T-cell (primary cell): ENCODE data around the gene IL16. TPM values are rescaled to one million over a fixed set of nuclear protein-coding genes. Genes with fewer than 3 reads are reported as not detected.
A peak's percentile ranks its signal among the peaks of the same experiment; 100 is the strongest.

ENCODE experiments used
- ATAC-seq, 4 experiments: fragments of 200-7000 bp in 3 of 4; fragments of 150-1000 bp in 1 of 4; cut with Tn5 transposase; replicated peaks in 1 of 4; 1 replicate in 3 of 4; 2 replicates in 1 of 4; pipeline ENCODE4 v1.10.0; 2021; ENCODE audit warnings: moderate library complexity in 3 of 4, mild to moderate bottlenecking in 2 of 4, moderate number of reproducible peaks in 1 of 4
- CTCF ChIA-PET, 2 donors: fragments of 300-600 bp; sonication (Branson Sonifier 250); formaldehyde crosslinking; loops; one replicate each; lab custom pipeline; 2022; ENCODE audit warnings: antibody characterized with exemption in 2 of 2; lab: Charles Lee
- POLR2A ChIA-PET, 2 donors: fragments of 300-600 bp; sonication (Branson Sonifier 250); formaldehyde crosslinking; loops; one replicate each; lab custom pipeline; 2022; ENCODE audit warnings: antibody characterized with exemption in 2 of 2; lab: Charles Lee
- DNase-seq, 35 experiments: peaks; one replicate each; pipeline versions ENCODE4 v3.0.0 to v3.0.0-alpha.2; 2013 to 2023
- H3K27ac ChIP-seq: one replicate; pipeline ENCODE4 v1.5.1; 2013; ENCODE audit warnings: low read length
- H3K27me3 ChIP-seq, 2 experiments: replicated peaks in 1 of 2; 1 replicate in 1 of 2; 2 replicates in 1 of 2; pipeline versions ENCODE4 v1.6.1 to v1.7.0; 2013; ENCODE audit warnings: low read length in 1 of 2, mixed read lengths in 1 of 2; ENCODE audit not compliant: control insufficient read depth in 2 of 2, insufficient read depth in 2 of 2; ENCODE audit errors: extremely low read depth in 1 of 2
- H3K36me3 ChIP-seq, 2 donors: 1 replicate in 1 of 2; 2 replicates in 1 of 2; pipeline versions ENCODE4 v1.6.1 to v1.7.0; 2013; ENCODE audit warnings: low read length in 1 of 2; ENCODE audit not compliant: control insufficient read depth in 2 of 2, insufficient read depth in 1 of 2; ENCODE audit errors: extremely low read depth in 1 of 2
- H3K4me1 ChIP-seq, 2 experiments: 1 replicate in 1 of 2; 2 replicates in 1 of 2; pipeline versions ENCODE4 v1.6.1 to v1.7.0; 2013; ENCODE audit warnings: low read length in 2 of 2, mixed read lengths in 1 of 2; ENCODE audit not compliant: insufficient read depth in 2 of 2, control insufficient read depth in 1 of 2; ENCODE audit errors: extremely low read depth in 1 of 2
- H3K4me3 ChIP-seq, 2 donors: 1 replicate in 1 of 2; 2 replicates in 1 of 2; pipeline versions ENCODE4 v1.5.1 to v1.7.0; 2013; ENCODE audit warnings: mild to moderate bottlenecking in 2 of 2, low read length in 1 of 2, moderate library complexity in 1 of 2; ENCODE audit not compliant: control insufficient read depth in 1 of 2; ENCODE audit errors: extremely low read depth in 1 of 2
- H3K9me3 ChIP-seq: 2 replicates; pipeline ENCODE4 v1.7.0; 2013
- H3K27ac Mint-ChIP-seq, 2 donors: one replicate each; pipeline ENCODE4 v1.8.0; 2020 to 2021; ENCODE audit warnings: mild to moderate bottlenecking in 2 of 2, mixed read lengths in 2 of 2
- H3K27me3 Mint-ChIP-seq, 2 donors: one replicate each; pipeline ENCODE4 v1.8.0; 2021 to 2022; ENCODE audit warnings: mixed read lengths in 2 of 2
- H3K36me3 Mint-ChIP-seq: one replicate; pipeline ENCODE4 v1.8.0; 2021; ENCODE audit warnings: mixed read lengths
- H3K4me1 Mint-ChIP-seq, 3 donors: one replicate each; pipeline ENCODE4 v1.8.0; 2020 to 2022; ENCODE audit warnings: mixed read lengths in 3 of 3, mild to moderate bottlenecking in 1 of 3
- H3K4me3 Mint-ChIP-seq, 3 donors: one replicate each; pipeline ENCODE4 v1.8.0; 2020 to 2022; ENCODE audit warnings: mild to moderate bottlenecking in 3 of 3, mixed read lengths in 3 of 3, moderate library complexity in 3 of 3
- H3K9me3 Mint-ChIP-seq, 3 donors: one replicate each; pipeline ENCODE4 v1.8.0; 2020 to 2022; ENCODE audit warnings: mixed read lengths in 3 of 3
- WGBS: methylation state at CpG from one replicate; pipeline ENCODE4 v1.1.5; 2013; ENCODE audit warnings: missing lambda C conversion rate; ENCODE audit not compliant: insufficient coverage; 5-methylcytosine and 5-hydroxymethylcytosine counted together
- total RNA-seq, 35 experiments: library from RNA in 6 of 35; stranded (reverse) in 6 of 35; fragments of 120-200 nt in 1 of 35; gene quantifications; one replicate each; pipeline versions ENCODE4 v1.2.1 to v1.2.4 and lab custom pipeline; 2013 to 2026

Gene IL16
- total RNA-seq, 5 donors from 2014 or later (not counting 1 experiment from before 2014, with no cell fraction given), result 143 to 319 (median 299) TPM

GRCh38 chr15:81222007-81222406 lies 25.3 kb downstream of the IL16 start:
- no peak overlapping the region for H3K27ac Mint-ChIP-seq
- H3K27me3 ChIP-seq, result no peaks in the 10 kb centered on the region
- no peak for ATAC-seq
- no peak overlapping the region for H3K27ac ChIP-seq
- no peak overlapping the region for H3K4me3 ChIP-seq
- ChIA-PET CTCF (interaction anchor here in 1 of 2 donors (1.3 kb wide), 1 partner anchor 44 kb away, joined by 3 read pairs; no protein-coding TSS in a partner anchor), POLR2A (no interaction called here)
- no peak for DNase-seq
- H3K4me1 ChIP-seq, result no peaks in the 10 kb centered on the region
- H3K27me3 Mint-ChIP-seq, result peaks cover 4 to 10% of the 10 kb centered on the region in 2 donors
- H3K36me3 Mint-ChIP-seq, result no peaks in the 10 kb centered on the region
- 100% methylated on average over 1 of the region's 3 CpGs for WGBS
- H3K4me1 Mint-ChIP-seq, result peaks cover 0 to 18% (median 0%) of the 10 kb centered on the region in 3 donors
- H3K36me3 ChIP-seq, result no peaks in the 10 kb centered on the region
- no peak overlapping the region for H3K4me3 Mint-ChIP-seq
- H3K9me3 Mint-ChIP-seq, result no peaks in the 10 kb centered on the region
- H3K9me3 ChIP-seq, result no peaks in the 10 kb centered on the region

- 77% methylated on average over 2 of the region's 2 CpGs for WGBS
- no peaks in the 10 kb centered on the region for H3K9me3 ChIP-seq
- no peaks in the 10 kb centered on the region for H3K36me3 Mint-ChIP-seq
- CTCF ChIA-PET, result no interaction called here
- no peak overlapping the region for H3K4me3 ChIP-seq
- H3K27ac ChIP-seq, result no peak overlapping the region
- no peak for ATAC-seq
- H3K27ac Mint-ChIP-seq, result peak overlapping the region in 1 of 2 donors; percentile 59
- H3K4me1 Mint-ChIP-seq, result peaks cover 0 to 18% (median 0%) of the 10 kb centered on the region in 3 donors
- no peak overlapping the region for H3K4me3 Mint-ChIP-seq
- peaks cover 4 to 13% of the 10 kb centered on the region in 2 donors for H3K27me3 Mint-ChIP-seq
- H3K27me3 ChIP-seq, result peaks cover 0 to 8% of the 10 kb centered on the region in 2 experiments
- POLR2A ChIA-PET, result no interaction called here
- no peaks in the 10 kb centered on the region for H3K4me1 ChIP-seq
- no peaks in the 10 kb centered on the region for H3K36me3 ChIP-seq
- no peaks in the 10 kb centered on the region for H3K9me3 Mint-ChIP-seq
- DNase-seq, result no peak
Measured at GRCh38 chr15:81223346-81223971, 26.8 kb downstream of the IL16 start.

- WGBS, result 67% methylated on average over 1 of the region's 1 CpG
- H3K36me3 Mint-ChIP-seq, result no peaks in the 10 kb centered on the region
- ChIA-PET CTCF (no interaction called here), POLR2A (no interaction called here)
- H3K4me1 Mint-ChIP-seq, result peaks cover 0 to 18% (median 0%) of the 10 kb centered on the region in 3 donors
- DNase-seq, result no peak
- Histone ChIP-seq H3K36me3 (no peaks in the 10 kb centered on the region), H3K4me1 (no peaks in the 10 kb centered on the region), H3K27ac (no peak overlapping the region), H3K9me3 (no peaks in the 10 kb centered on the region), H3K27me3 (peaks cover 0 to 8% of the 10 kb centered on the region in 2 experiments), H3K4me3 (no peak overlapping the region)
- no peak overlapping the region for H3K27ac Mint-ChIP-seq
- H3K4me3 Mint-ChIP-seq, result no peak overlapping the region
- no peaks in the 10 kb centered on the region for H3K9me3 Mint-ChIP-seq
- no peak for ATAC-seq
- H3K27me3 Mint-ChIP-seq, result peaks cover 4 to 10% of the 10 kb centered on the region in 2 donors
Measured at GRCh38 chr15:81224232-81224631, 27.6 kb downstream of the IL16 start.

GRCh38 chr15:81225161-81225671 lies 28.5 kb downstream of the IL16 start:
- 87% methylated on average over 10 of the region's 10 CpGs for WGBS
- CTCF ChIA-PET, result no interaction called here
- ATAC-seq, result no peak

GRCh38 chr15:81227716-81228115 lies 31.0 kb downstream of the IL16 start:
- Mint-ChIP-seq H3K4me1 (peaks cover 0 to 11% (median 0%) of the 10 kb centered on the region in 3 donors), H3K27me3 (peaks cover 0 to 3% of the 10 kb centered on the region in 2 donors), H3K27ac (no peak overlapping the region), H3K36me3 (no peaks in the 10 kb centered on the region), H3K4me3 (no peak overlapping the region), H3K9me3 (peaks cover 0 to 4% (median 0%) of the 10 kb centered on the region in 3 donors)
- ATAC-seq, result no peak
- Histone ChIP-seq H3K27ac (no peak overlapping the region), H3K27me3 (peaks cover 0 to 8% of the 10 kb centered on the region in 2 experiments), H3K4me3 (no peak overlapping the region), H3K4me1 (no peaks in the 10 kb centered on the region), H3K9me3 (no peaks in the 10 kb centered on the region), H3K36me3 (no peaks in the 10 kb centered on the region)
- WGBS, result 57% methylated on average over 2 of the region's 5 CpGs
- ChIA-PET CTCF (no interaction called here), POLR2A (no interaction called here)
- no peak for DNase-seq

More at GRCh38 chr15:81225161-81225671, 28.5 kb downstream of the IL16 start:
- Mint-ChIP-seq H3K4me3 (no peak overlapping the region), H3K36me3 (no peaks in the 10 kb centered on the region), H3K27me3 (peaks cover 0 to 6% of the 10 kb centered on the region in 2 donors), H3K4me1 (peaks cover 0 to 18% (median 0%) of the 10 kb centered on the region in 3 donors), H3K9me3 (no peaks in the 10 kb centered on the region), H3K27ac (no peak overlapping the region)
- no peak for DNase-seq
- Histone ChIP-seq H3K27ac (no peak overlapping the region), H3K36me3 (no peaks in the 10 kb centered on the region), H3K9me3 (no peaks in the 10 kb centered on the region), H3K4me3 (no peak overlapping the region), H3K27me3 (peaks cover 0 to 8% of the 10 kb centered on the region in 2 experiments), H3K4me1 (no peaks in the 10 kb centered on the region)
- POLR2A ChIA-PET, result no interaction called here

- Histone ChIP-seq H3K4me3 (no peak overlapping the region), H3K27me3 (peaks cover 0 to 8% of the 10 kb centered on the region in 2 experiments), H3K27ac (no peak overlapping the region), H3K9me3 (no peaks in the 10 kb centered on the region), H3K4me1 (no peaks in the 10 kb centered on the region), H3K36me3 (no peaks in the 10 kb centered on the region)
- ATAC-seq, result no peak
- H3K9me3 Mint-ChIP-seq, result peaks cover 0 to 6% (median 3%) of the 10 kb centered on the region in 3 donors
- POLR2A ChIA-PET, result no interaction called here
- DNase-seq, result no peak
- no peak overlapping the region for H3K27ac Mint-ChIP-seq
- CTCF ChIA-PET, result no interaction called here
- H3K4me1 Mint-ChIP-seq, result no peaks in the 10 kb centered on the region
- peaks cover 0 to 3% of the 10 kb centered on the region in 2 donors for H3K27me3 Mint-ChIP-seq
- no peaks in the 10 kb centered on the region for H3K36me3 Mint-ChIP-seq
- no peak overlapping the region for H3K4me3 Mint-ChIP-seq
- WGBS, result 83% methylated on average over 2 of the region's 3 CpGs
Measured at GRCh38 chr15:81229586-81229985, 32.9 kb downstream of the IL16 start.
